RKO (cell line): Measurements from ENCODE around the gene RGS11.
"Not testable (repeated sequence)": the region's sequence is repeated elsewhere in the genome, so short reads cannot be mapped to it uniquely, and the experiment has no call there.

Source experiments
- DNase-seq: peaks from one replicate; pipeline ENCODE4 v3.0.0-alpha.2; 2016; ENCODE audit warnings: low spot score

The RGS11 gene

DNA sequence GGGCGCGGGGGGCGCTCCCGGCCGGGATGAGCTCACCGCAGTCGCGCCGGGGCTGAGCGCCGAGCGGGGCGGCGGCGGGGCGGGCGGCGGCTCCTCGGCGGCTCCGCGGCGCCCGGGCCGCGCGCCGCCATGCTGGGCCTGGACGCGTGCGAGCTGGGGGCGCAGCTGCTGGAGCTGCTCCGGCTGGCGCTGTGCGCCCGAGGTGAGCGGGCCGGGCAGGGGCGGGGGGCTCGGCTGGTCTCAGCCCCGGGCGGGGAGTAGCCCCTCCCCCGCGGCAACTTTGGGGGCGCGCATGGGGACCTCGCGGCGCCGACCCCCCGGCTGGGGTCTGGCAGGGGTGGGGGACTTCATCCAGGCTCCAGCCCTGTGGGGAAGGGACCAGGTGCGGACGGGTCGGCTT, 4.8 kb upstream of the RGS11 start, which contains the start of gene ARHGDIG:
Gene ARHGDIG (plus strand): TSS at position 40 of the 400 bp plus-strand sequence. CDS start 90 bp downstream, at position 130.
- no peak for DNase-seq

DNA sequence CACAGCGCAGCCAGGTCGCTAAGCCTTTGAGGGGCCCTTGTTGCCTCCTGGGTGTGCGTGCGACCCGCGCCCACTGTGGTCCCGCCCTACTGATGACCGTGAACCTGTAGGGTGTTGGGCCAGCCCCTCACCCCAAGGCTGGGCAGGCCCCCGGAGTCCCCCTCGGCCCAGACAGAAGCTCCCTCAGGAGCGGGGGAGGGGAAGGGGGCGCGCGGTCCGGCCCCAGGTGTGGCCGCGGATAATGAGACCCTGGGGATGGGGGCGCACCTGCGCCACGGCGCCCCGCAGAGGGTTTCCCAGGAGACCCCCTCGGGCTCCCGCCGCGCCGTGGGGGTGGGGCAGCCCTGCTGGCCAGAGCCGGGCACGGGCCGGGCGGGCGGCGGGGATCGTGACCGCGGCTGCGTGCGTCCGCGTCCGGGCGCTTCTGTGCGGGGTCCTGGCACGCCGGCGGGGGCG, 4.3 kb upstream of the RGS11 start:
- no peak for DNase-seq

DNA sequence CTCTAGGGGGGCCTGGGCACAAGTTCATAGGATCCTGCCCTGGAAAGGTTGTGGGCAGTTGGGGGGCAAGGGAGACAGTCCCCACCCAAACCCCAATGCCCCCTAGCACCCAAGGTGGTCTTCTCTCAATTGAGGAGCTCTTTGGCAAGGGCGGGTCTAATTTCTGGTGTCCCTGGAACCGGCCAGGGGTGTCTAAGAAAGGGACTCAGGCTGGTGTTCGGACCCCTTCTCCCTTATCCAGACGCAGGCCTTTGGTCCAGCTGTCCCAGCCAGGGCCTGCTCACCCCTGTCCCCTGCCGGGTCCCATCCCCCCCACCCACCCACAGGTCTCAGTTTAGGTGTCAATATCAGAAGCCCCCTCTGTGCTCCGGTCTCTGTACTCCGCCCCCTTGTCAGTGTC, 3.8 kb upstream of the RGS11 start:
- DNase-seq = no peak

GRCh38 chr16:278863-279366, 3.2 kb upstream of the RGS11 start:
- peak; percentile 53 for DNase-seq

DNA sequence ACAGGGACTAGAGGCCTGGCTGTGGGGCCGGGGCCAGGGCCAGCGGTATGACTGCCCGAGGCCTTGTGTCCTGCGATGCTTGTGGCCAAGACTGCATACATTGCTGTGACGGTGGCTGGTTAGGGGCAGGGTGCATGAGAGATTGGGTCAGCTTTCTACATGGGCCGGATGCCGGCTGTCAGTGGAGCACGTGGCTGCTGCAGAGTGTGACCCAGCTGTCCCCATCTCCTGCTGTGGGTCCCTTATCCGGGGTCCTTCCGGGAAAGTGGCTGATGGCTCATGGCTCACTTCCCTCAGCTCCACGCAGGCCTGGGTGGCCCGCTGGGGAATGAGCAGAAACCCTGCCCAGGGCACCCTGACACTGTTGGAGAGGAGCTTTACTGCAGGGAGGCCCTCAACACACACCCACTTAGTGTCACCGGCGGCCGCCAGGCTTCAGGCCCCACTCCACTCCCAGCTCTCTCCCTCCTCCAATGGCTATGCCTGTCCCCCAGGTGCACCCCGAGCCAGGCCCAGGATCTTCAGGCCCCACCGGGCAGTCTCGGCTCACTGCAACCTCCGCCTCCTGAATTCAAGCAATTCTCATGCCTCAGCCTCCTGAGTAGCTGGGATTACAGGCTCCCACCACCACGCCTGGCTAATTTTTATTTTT, 808 bp upstream of the RGS11 start:
- peak; percentile 9 for DNase-seq

DNA sequence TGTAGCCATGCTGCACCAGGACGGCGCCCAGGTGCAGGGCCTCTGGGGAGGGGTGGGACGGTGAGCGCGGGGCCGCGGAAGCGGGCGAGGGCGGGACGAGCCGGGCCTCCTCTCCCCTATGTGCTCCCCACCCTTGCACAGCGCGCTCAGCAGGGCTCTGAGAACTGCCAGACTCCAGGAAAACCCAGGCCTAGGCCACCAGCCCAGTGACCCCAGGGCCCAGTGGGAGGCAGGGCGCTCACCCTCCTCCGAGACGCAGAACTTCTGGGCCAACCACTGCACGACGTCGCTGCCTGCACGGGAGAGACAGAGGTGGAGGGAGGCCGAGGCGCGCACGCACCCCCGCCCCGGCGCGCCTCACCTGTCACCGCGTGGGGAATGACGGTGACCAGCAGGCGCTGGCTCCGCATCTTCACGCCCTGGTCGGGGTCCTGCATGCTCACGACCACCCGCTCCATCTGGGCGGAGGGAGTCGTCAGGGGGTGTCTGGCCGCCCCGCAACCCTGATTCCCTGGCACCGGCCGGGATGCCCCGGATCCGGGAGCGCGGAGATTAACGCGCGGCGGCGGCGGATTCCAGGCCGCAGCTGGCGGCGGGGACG, 603 bp downstream of the RGS11 start:
- DNase-seq = peak; percentile 55

- DNase-seq = no peak
Measured at GRCh38 chr16:273547-274421, 2.0 kb downstream of the RGS11 start.

DNA sequence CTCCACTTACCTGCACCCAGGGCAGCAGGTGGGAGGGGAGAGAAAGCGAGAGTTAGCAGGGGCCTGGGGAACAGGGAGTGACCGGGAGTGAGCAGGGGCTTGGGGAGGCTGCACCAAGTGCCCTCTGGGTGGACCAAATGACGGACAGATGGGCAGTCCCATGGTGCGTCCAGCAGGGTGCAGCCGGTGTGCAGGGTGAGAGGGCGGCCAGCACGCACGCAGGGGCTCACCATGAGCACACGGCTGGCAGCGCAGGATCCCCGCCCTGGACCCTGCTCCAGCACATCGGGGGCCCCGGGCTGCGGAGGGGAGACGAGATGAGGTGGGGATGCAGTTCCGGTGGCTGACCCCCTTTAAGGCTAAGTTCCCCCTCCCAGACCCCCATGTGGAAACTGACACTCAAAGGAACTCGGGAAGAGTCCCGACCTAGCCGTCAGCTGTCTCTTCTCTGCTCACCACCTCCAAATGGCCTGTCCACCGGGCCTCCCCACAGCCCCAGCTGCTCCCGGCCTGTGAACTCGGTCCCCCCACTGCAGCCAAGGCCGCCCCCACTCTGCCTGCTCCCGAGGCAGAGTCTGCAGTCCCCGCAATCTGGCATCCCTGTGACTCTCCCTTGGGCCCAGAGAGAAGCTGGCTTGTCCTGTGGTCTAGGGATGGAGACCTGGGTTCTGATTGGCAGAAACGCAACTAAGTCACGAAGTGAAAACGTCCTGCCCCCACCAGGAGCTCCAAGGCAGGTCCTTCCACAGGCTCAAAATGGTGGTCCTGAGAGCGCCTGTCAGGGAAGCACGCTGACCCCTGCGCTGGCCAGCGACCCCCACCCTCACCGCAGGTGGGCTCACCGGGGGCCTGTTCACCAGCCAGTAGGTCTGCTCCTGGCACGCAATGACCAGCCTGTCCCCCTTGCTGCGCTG, 2.9 kb downstream of the RGS11 start:
- DNase-seq = no peak

GRCh38 chr16:270381-271255, 5.1 kb downstream of the RGS11 start:
- no peak for DNase-seq

DNA sequence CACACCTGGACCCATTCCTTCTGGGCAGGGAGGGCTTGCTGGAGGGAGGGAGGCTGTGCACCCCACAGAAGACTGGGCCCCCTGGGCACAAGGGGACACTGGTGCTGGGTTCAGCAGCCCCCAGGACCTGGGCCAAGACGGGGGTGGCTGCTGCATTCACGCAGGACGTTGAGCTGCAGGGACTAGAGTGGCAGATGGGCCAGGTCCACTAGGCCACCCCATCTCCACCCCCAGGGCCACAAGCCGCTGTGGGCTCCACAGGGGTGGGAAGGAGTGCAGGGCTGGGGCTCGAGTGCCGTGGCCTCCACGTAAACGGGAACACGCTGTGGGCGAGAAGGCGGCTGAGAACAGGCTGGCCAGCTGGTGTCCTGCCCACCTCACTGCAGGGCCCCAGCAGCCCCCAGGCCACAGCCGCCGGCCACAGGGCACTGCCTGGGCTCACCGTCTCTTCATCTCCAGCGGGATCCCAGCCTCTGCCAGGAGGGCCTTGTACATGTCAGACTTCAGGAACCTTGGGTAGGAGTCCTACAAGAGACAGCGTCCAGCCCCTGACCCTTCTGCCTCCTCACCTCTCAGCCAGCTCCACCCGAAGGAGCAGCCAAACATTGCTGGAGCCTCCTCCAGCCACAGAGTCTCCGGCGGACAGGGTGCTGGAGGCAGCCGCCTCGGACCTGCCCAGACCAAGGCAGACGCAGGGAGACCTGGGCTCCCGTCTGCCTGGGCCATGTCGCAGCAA, 6.5 kb downstream of the RGS11 start:
- no peak for DNase-seq

DNA sequence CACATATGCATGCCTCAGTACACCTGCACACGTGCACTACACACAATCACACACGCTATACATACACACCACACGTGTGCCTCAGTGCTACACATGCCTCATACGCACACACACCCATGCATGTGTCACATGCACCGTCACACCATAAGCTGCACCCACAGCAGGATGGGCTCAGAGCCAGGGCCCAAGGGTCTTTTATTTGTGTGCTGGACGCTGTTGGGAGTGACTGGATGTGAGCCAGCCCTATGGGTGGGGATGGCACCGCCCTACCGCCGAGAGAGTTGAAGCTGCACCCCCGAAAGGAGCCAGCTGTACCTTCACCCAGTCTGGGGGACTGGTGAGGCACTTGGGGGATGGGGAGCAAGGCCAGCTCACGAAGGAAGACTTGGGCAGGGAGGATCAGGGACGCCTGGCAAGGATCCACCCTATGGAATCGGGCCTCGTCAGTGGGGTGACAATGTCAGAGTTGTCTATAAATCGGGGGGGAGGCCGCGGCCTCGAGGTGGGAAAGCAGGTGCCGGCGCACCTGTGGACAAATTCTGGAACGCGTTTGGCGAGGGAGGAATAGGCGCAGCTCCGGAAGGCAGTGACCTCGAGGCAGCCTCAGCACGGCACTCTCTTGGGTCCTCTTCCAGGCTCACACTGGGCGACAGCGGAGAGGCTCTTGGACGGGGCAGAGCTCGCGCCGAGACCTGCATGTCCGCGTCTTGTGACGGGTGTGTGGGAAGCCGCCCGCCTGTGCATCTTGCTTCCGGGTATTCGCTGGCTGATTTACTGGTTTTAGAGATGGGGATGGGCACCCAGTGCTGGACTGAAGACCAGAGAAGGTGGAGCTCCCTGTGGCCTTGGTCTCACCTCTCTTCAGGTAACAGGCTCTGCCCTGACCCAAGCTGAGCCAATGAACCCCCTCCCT, 7.3 kb downstream of the RGS11 start:
- DNase-seq = no peak

- DNase-seq = not testable (repeated sequence)
Measured at GRCh38 chr16:267562-267961, 8.2 kb downstream of the RGS11 start.

- DNase-seq = no peak
Measured at GRCh38 chr16:266258-267164, 9.2 kb downstream of the RGS11 start.

DNA sequence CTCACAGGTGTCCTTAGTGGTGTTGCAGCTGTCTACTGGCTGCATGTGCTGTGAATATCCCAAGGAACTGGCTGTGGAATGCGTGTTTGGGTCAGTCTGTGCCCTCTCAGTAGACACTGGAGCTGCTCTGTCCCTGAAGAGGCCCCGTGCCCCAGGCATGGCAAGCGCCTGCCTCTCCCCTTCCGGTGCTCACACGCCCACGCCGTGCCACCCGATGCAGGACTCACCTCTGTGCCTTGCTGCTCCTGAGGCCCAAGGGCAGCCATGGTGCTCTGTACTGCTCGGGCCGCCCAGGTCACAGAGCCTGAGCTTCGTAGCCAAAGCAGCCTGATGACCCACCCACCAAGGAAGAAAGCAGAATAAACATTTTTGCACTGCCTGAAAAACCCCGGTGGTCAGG, 10.0 kb downstream of the RGS11 start:
- DNase-seq = no peak

DNA sequence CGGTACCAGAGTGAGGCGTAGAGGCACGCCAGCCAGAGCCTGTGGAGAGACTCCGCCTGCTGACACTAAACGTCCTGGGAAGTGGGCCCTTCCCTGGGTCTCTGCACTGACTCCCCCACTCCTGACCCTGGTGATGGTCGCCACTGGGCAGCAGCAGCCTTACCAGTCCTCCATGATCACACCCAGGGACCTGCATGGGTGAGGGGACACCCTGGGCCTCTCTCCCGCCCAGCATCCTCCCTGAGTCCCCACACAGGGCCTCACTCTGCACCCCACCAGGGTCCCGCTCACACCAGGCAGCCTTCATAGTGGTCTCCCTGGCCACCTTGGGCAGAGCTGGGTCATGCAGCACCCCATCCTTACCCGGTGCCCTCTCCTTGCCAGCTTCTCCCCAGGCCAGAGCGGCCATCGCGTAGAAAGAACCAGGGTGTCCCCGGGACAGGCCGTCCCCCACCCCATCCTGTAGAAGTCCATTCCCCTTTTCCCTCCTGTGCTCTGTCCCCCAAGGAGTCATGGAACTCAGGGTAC, 10.7 kb downstream of the RGS11 start:
- DNase-seq = no peak

GRCh38 chr16:264440-264951, 11.2 kb downstream of the RGS11 start:
- no peak for DNase-seq

DNA sequence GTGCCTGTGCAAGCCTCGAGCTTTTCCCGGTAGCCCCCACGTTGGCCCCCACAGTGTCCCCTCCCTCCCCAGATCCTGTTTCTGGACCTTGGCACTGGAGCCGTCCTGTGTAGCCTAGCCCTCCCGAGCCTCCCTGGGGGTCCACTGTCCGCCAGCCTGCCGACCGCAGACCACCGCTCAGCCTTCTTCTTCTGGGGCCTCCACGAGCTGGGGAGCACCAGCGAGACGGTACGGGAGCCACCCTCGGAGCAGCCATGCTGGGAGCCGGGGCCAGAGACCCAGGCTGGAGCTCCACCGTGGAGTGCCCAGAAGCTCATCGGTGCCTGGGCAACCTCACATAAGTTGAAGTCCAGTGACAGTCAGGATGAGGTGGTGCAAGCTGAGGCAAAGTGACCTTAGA, 11.8 kb downstream of the RGS11 start:
- DNase-seq = no peak
